Liver (tissue), 9 donors: ENCODE data around the gene LRP5. TPM values are rescaled to one million over a fixed set of nuclear protein-coding genes. Genes with fewer than 3 reads are reported as not detected.

Source experiments
- DNase-seq: peaks from one replicate; pipeline ENCODE4 v3.0.0-alpha.2; 2017; ENCODE audit warnings: low spot score
- H3K27ac ChIP-seq, 2 donors: one replicate each; pipeline ENCODE4 v1.7.0; 2013; ENCODE audit warnings: inconsistent platforms in 2 of 2, low read length in 2 of 2, control low read depth in 1 of 2, low read depth in 1 of 2, mild to moderate bottlenecking in 1 of 2
- H3K27me3 ChIP-seq, 4 donors: one replicate each; pipeline versions ENCODE4 v1.6.1 to v1.7.0; 2013; ENCODE audit warnings: low read length in 3 of 4, inconsistent platforms in 1 of 4, mild to moderate bottlenecking in 1 of 4, moderate library complexity in 1 of 4; ENCODE audit not compliant: control insufficient read depth in 4 of 4, insufficient read depth in 4 of 4
- H3K36me3 ChIP-seq, 4 donors: one replicate each; pipeline versions ENCODE4 v1.6.1 to v1.7.0; 2013; ENCODE audit warnings: low read length in 3 of 4, mild to moderate bottlenecking in 3 of 4, low read depth in 1 of 4, moderate library complexity in 1 of 4; ENCODE audit not compliant: control insufficient read depth in 4 of 4, insufficient read depth in 3 of 4
- H3K4me1 ChIP-seq, 4 donors: one replicate each; pipeline versions ENCODE4 v1.6.1 to v1.7.0; 2013; ENCODE audit warnings: low read length in 3 of 4, mild to moderate bottlenecking in 3 of 4, moderate library complexity in 1 of 4; ENCODE audit not compliant: control insufficient read depth in 4 of 4, insufficient read depth in 4 of 4
- H3K4me3 ChIP-seq, 3 donors: one replicate each; pipeline versions ENCODE4 v1.6.1 to v1.7.0; 2013; ENCODE audit warnings: low read length in 3 of 3, control low read depth in 1 of 3, low read depth in 1 of 3, mild to moderate bottlenecking in 1 of 3
- H3K9ac ChIP-seq, 2 donors: one replicate each; pipeline ENCODE4 v1.7.0; 2013; ENCODE audit warnings: low read length in 2 of 2, mild to moderate bottlenecking in 2 of 2, moderate library complexity in 2 of 2, control low read depth in 1 of 2, low read depth in 1 of 2
- H3K9me3 ChIP-seq, 4 donors: one replicate each; pipeline versions ENCODE4 v1.6.1 to v1.7.0; 2013; ENCODE audit warnings: low read length in 3 of 4; ENCODE audit not compliant: control insufficient read depth in 4 of 4
- CTCF ChIP-seq: fragments of 150-350 bp; IDR thresholded peaks from 2 replicates; pipeline ENCODE4 v1.5.1; 2017; ENCODE audit warnings: improper control_type of control experiment, low read depth, low read length; ENCODE audit not compliant: missing input control
- EGR1 ChIP-seq, 2 donors: IDR thresholded peaks; 2 replicates each; pipeline ENCODE4 v1.6.1; 2016 to 2018; ENCODE audit warnings: antibody characterized with exemption in 2 of 2, low read depth in 2 of 2
- FOXA1 ChIP-seq: IDR thresholded peaks from 2 replicates; pipeline ENCODE4 v1.6.1; 2016; ENCODE audit warnings: antibody characterized with exemption
- FOXA2 ChIP-seq: IDR thresholded peaks from 2 replicates; pipeline ENCODE4 v1.6.1; 2016; ENCODE audit warnings: antibody characterized with exemption
- GABPA ChIP-seq, 2 donors: IDR thresholded peaks in 1 of 2; conservative IDR thresholded peaks in 1 of 2; 2 replicates each; pipeline ENCODE4 v1.6.1; 2016; ENCODE audit warnings: antibody characterized with exemption in 2 of 2, mild to moderate bottlenecking in 1 of 2, moderate library complexity in 1 of 2
- HNF4A ChIP-seq, 2 donors: conservative IDR thresholded peaks; 2 replicates each; pipeline ENCODE4 v1.6.1; 2016; ENCODE audit warnings: antibody characterized with exemption in 2 of 2, mild to moderate bottlenecking in 2 of 2
- HNF4G ChIP-seq: IDR thresholded peaks from 2 replicates; pipeline ENCODE4 v1.6.1; 2016; ENCODE audit warnings: antibody characterized with exemption
- JUND ChIP-seq, 2 donors: IDR thresholded peaks; 2 replicates each; pipeline ENCODE4 v1.6.1; 2016; ENCODE audit warnings: antibody characterized with exemption in 2 of 2
- NR2F2 ChIP-seq: IDR thresholded peaks from 2 replicates; pipeline ENCODE4 v1.6.1; 2016; ENCODE audit warnings: antibody characterized with exemption
- RAD21 ChIP-seq, 2 donors: IDR thresholded peaks; 2 replicates each; pipeline ENCODE4 v1.6.1; 2016; ENCODE audit warnings: antibody characterized with exemption in 2 of 2, mild to moderate bottlenecking in 2 of 2
- RXRA ChIP-seq, 2 donors: IDR thresholded peaks; 2 replicates each; pipeline ENCODE4 v1.6.1; 2017 to 2018; ENCODE audit warnings: antibody characterized with exemption in 2 of 2, mild to moderate bottlenecking in 1 of 2
- SP1 ChIP-seq: IDR thresholded peaks from 2 replicates; pipeline ENCODE4 v1.6.1; 2018; ENCODE audit warnings: antibody characterized with exemption, mild to moderate bottlenecking
- TAF1 ChIP-seq: conservative IDR thresholded peaks from 2 replicates; pipeline ENCODE4 v1.6.1; 2016; ENCODE audit warnings: antibody characterized with exemption, mild to moderate bottlenecking
- YY1 ChIP-seq: IDR thresholded peaks from 2 replicates; pipeline ENCODE4 v1.6.1; 2016; ENCODE audit warnings: antibody characterized with exemption, mild to moderate bottlenecking
- WGBS: extraction: QIAGEN DNeasy Blood & Tissue Kit; methylation state at CpG from one replicate; pipeline ENCODE4 v1.1.7; 2013; 5-methylcytosine and 5-hydroxymethylcytosine counted together
- polyA plus RNA-seq, 2 donors: library from polyadenylated mRNA; stranded (reverse) in 1 of 2; unstranded in 1 of 2; fragments of 200-250 nt in 1 of 2; fragments of >200 nt in 1 of 2; fragmentation: Nextera tagmentation in 1 of 2; extraction: Ambion mirVana in 1 of 2; gene quantifications; one replicate each; pipeline versions ENCODE4 v1.2.1 to v1.2.3, GENCODE V29; 2013 to 2015
- total RNA-seq, 2 donors: library from RNA; depleted of rRNA; stranded (reverse); fragments of >200 nt; gene quantifications; one replicate each; pipeline ENCODE4 v1.2.3, GENCODE V29; 2014
- TF ChIP-seq, protein P1 (sequence below): IDR thresholded peaks from 2 replicates; pipeline ENCODE4 v1.6.1; 2016; ENCODE audit warnings: antibody characterized with exemption
- TF ChIP-seq, protein P2 (sequence below): IDR thresholded peaks from 2 replicates; pipeline ENCODE4 v1.6.1; 2016; ENCODE audit warnings: antibody characterized with exemption
- TF ChIP-seq, protein P3 (sequence below): IDR thresholded peaks from 2 replicates; pipeline ENCODE4 v1.6.1; 2016; ENCODE audit warnings: antibody characterized with exemption
- TF ChIP-seq, protein P4 (sequence below): IDR thresholded peaks from 2 replicates; pipeline ENCODE4 v1.6.1; 2016; ENCODE audit warnings: antibody characterized with exemption, mild to moderate bottlenecking
- donor health status: healthy.
- donor health status: healthy.
- donor health status: healthy.
- donor health status: healthy.
- donor health status: healthy.

The LRP5 gene
- total and polyA plus RNA-seq, 4 donors: 48.9 to 99.3 (median 71.3) TPM

DNA sequence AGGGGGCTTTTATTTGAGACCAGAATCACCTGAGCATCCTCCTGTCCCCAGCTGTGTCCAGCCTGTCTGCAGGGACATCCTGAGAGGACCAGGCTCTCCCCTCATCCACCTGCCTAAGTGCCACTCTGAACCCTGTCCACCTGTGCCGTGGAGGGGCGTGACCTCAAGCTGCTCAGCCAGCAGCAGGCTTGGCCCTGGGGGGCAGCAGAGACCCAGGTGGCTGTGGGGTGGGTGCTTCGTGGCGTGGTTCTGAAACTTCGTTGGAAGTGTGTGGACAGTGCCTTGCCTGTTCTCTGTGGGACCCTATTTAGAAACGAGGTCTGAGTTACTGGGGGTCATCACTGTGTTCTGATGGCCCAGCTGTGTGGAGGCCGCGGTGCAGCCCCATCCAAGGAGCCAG lies 72.7 kb downstream of the LRP5 start:
- Histone ChIP-seq H3K36me3 (peaks cover 0 to 2% (median under 1%) of the 10 kb centered on the region in 4 donors), H3K27me3 (no peaks in the 10 kb centered on the region), H3K4me1 (peaks cover 20 to 78% (median 59%) of the 10 kb centered on the region in 4 donors), H3K27ac (no peak overlapping the region), H3K4me3 (no peak overlapping the region), H3K9me3 (no peaks in the 10 kb centered on the region), H3K9ac (no peak overlapping the region)
- no peak for TF ChIP-seq FOXA1
- TF ChIP-seq, protein P1, sequence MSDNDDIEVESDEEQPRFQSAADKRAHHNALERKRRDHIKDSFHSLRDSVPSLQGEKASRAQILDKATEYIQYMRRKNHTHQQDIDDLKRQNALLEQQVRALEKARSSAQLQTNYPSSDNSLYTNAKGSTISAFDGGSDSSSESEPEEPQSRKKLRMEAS: no peak
- no peak for TF ChIP-seq EGR1 (IDR thresholded peaks at IDR 0.05; ENCODE audit: low read depth in 2 of 2)
- TF ChIP-seq YY1: no peak
- no peak for TF ChIP-seq FOXA2
- TF ChIP-seq TAF1: no peak
- TF ChIP-seq HNF4G: no peak
- no peak for TF ChIP-seq RAD21 (IDR thresholded peaks at IDR 0.05)
- TF ChIP-seq, protein P2, sequence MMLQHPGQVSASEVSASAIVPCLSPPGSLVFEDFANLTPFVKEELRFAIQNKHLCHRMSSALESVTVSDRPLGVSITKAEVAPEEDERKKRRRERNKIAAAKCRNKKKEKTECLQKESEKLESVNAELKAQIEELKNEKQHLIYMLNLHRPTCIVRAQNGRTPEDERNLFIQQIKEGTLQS: no peak
- no peak for TF ChIP-seq RXRA (IDR thresholded peaks at IDR 0.05)
- TF ChIP-seq CTCF: no peak
- no peak for TF ChIP-seq SP1
- no peak for TF ChIP-seq HNF4A (conservative IDR thresholded peaks at IDR 0.05)
- TF ChIP-seq NR2F2: no peak
- TF ChIP-seq, protein P3, sequence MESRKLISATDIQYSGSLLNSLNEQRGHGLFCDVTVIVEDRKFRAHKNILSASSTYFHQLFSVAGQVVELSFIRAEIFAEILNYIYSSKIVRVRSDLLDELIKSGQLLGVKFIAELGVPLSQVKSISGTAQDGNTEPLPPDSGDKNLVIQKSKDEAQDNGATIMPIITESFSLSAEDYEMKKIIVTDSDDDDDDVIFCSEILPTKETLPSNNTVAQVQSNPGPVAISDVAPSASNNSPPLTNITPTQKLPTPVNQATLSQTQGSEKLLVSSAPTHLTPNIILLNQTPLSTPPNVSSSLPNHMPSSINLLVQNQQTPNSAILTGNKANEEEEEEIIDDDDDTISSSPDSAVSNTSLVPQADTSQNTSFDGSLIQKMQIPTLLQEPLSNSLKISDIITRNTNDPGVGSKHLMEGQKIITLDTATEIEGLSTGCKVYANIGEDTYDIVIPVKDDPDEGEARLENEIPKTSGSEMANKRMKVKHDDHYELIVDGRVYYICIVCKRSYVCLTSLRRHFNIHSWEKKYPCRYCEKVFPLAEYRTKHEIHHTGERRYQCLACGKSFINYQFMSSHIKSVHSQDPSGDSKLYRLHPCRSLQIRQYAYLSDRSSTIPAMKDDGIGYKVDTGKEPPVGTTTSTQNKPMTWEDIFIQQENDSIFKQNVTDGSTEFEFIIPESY: no peak
- no peak for TF ChIP-seq JUND (IDR thresholded peaks at IDR 0.05)
- TF ChIP-seq GABPA (IDR thresholded peaks at IDR 0.05 in 1 of 2, conservative IDR thresholded peaks at IDR 0.05 in 1 of 2): no peak
- TF ChIP-seq, protein P4, sequence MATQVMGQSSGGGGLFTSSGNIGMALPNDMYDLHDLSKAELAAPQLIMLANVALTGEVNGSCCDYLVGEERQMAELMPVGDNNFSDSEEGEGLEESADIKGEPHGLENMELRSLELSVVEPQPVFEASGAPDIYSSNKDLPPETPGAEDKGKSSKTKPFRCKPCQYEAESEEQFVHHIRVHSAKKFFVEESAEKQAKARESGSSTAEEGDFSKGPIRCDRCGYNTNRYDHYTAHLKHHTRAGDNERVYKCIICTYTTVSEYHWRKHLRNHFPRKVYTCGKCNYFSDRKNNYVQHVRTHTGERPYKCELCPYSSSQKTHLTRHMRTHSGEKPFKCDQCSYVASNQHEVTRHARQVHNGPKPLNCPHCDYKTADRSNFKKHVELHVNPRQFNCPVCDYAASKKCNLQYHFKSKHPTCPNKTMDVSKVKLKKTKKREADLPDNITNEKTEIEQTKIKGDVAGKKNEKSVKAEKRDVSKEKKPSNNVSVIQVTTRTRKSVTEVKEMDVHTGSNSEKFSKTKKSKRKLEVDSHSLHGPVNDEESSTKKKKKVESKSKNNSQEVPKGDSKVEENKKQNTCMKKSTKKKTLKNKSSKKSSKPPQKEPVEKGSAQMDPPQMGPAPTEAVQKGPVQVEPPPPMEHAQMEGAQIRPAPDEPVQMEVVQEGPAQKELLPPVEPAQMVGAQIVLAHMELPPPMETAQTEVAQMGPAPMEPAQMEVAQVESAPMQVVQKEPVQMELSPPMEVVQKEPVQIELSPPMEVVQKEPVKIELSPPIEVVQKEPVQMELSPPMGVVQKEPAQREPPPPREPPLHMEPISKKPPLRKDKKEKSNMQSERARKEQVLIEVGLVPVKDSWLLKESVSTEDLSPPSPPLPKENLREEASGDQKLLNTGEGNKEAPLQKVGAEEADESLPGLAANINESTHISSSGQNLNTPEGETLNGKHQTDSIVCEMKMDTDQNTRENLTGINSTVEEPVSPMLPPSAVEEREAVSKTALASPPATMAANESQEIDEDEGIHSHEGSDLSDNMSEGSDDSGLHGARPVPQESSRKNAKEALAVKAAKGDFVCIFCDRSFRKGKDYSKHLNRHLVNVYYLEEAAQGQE: no peak
- no peak for DNase-seq
- WGBS: 87% methylated on average over 8 of the region's 8 CpGs
